Neutrophil (primary cell): ENCODE measurements around the gene HORMAD2.

Source experiments
- H3K27ac ChIP-seq: fragments of 200-600 bp; sonication (generic); 2 replicates; pipeline ENCODE4 v1.5.1; 2016; ENCODE audit warnings: mild to moderate bottlenecking, moderate library complexity
- H3K27me3 ChIP-seq: fragments of 200-600 bp; sonication (generic); 2 replicates; pipeline ENCODE4 v1.6.0; 2016; ENCODE audit warnings: mild to moderate bottlenecking
- H3K36me3 ChIP-seq: fragments of 200-600 bp; sonication (generic); 2 replicates; pipeline ENCODE4 v1.5.1; 2017
- H3K4me1 ChIP-seq, 2 experiments: fragments of 200-600 bp in 1 of 2; sonication (generic) in 1 of 2; 1 replicate in 1 of 2; 2 replicates in 1 of 2; pipeline versions ENCODE4 v1.5.1 to v1.6.1; 2013 to 2016; ENCODE audit warnings: low read depth in 1 of 2, low read length in 1 of 2, mild to moderate bottlenecking in 1 of 2, moderate library complexity in 1 of 2; ENCODE audit not compliant: control insufficient read depth in 1 of 2, insufficient read depth in 1 of 2
- H3K4me3 ChIP-seq, 2 experiments: fragments of 200-600 bp in 1 of 2; sonication (generic) in 1 of 2; 1 replicate in 1 of 2; 2 replicates in 1 of 2; pipeline ENCODE4 v1.5.1; 2013 to 2016; ENCODE audit warnings: low read depth in 1 of 2, low read length in 1 of 2, mild to moderate bottlenecking in 1 of 2, moderate library complexity in 1 of 2
- H3K9me3 ChIP-seq: fragments of 200-600 bp; sonication (generic); 2 replicates; pipeline ENCODE4 v1.5.1; 2016
- CTCF ChIP-seq: fragments of 200-600 bp; sonication (generic); IDR thresholded peaks from 2 replicates; pipeline ENCODE4 v1.5.1; 2016; ENCODE audit warnings: antibody characterized with exemption

HORMAD2 gene

GRCh38 chr22:30175690-30176288 lies 95.5 kb downstream of the HORMAD2 start:
- no peak overlapping the region for H3K4me3 ChIP-seq
- TF ChIP-seq CTCF = no peak
- no peak overlapping the region for H3K27ac ChIP-seq
- H3K9me3 ChIP-seq = no peaks in the 10 kb centered on the region
- peaks cover 47 to 51% of the 10 kb centered on the region in 2 experiments for H3K4me1 ChIP-seq
- H3K36me3 ChIP-seq = no peaks in the 10 kb centered on the region
- no peaks in the 10 kb centered on the region for H3K27me3 ChIP-seq

- no peaks in the 10 kb centered on the region for H3K36me3 ChIP-seq
- no peak overlapping the region for H3K4me3 ChIP-seq
- peaks cover 54 to 57% of the 10 kb centered on the region in 2 experiments for H3K4me1 ChIP-seq
- H3K9me3 ChIP-seq = no peaks in the 10 kb centered on the region
- TF ChIP-seq CTCF = no peak
- no peak overlapping the region for H3K27ac ChIP-seq
- no peaks in the 10 kb centered on the region for H3K27me3 ChIP-seq
Observed at GRCh38 chr22:30176431-30176830, 96.2 kb downstream of the HORMAD2 start.

GRCh38 chr22:30178181-30179126 lies 98.2 kb downstream of the HORMAD2 start:
- no peak for TF ChIP-seq CTCF
- peaks cover 74 to 77% of the 10 kb centered on the region in 2 experiments for H3K4me1 ChIP-seq

GRCh38 chr22:30180616-30181015 lies 100.4 kb downstream of the HORMAD2 start:
- Histone ChIP-seq H3K4me1 (peaks cover 93 to 94% of the 10 kb centered on the region in 2 experiments), H3K27ac (peak overlapping the region; percentile 71), H3K27me3 (no peaks in the 10 kb centered on the region), H3K9me3 (no peaks in the 10 kb centered on the region), H3K4me3 (no peak overlapping the region), H3K36me3 (no peaks in the 10 kb centered on the region)
- no peak for TF ChIP-seq CTCF

More at GRCh38 chr22:30178181-30179126, 98.2 kb downstream of the HORMAD2 start:
- H3K4me3 ChIP-seq = peak overlapping the region in 1 of 2 experiments; percentile 22
- no peaks in the 10 kb centered on the region for H3K9me3 ChIP-seq
- H3K27ac ChIP-seq = peak overlapping the region; percentile 71
- no peaks in the 10 kb centered on the region for H3K36me3 ChIP-seq
- no peaks in the 10 kb centered on the region for H3K27me3 ChIP-seq

GRCh38 chr22:30181459-30182349 lies 101.4 kb downstream of the HORMAD2 start:
- H3K9me3 ChIP-seq = no peaks in the 10 kb centered on the region
- no peaks in the 10 kb centered on the region for H3K36me3 ChIP-seq
- TF ChIP-seq CTCF = no peak
- H3K4me1 ChIP-seq = peaks cover 92 to 93% of the 10 kb centered on the region in 2 experiments
- H3K27ac ChIP-seq = peak overlapping the region; percentile 71
- H3K4me3 ChIP-seq = no peak overlapping the region
- H3K27me3 ChIP-seq = no peaks in the 10 kb centered on the region
